Chondrocyte (in vitro differentiated cells): ENCODE results near the gene BDH1. TPM values are rescaled to one million over a fixed set of nuclear protein-coding genes. Genes with fewer than 3 reads are reported as not detected.

Source experiments
- DNase-seq: peaks from one replicate; pipeline ENCODE4 v3.0.0; 2021; ENCODE audit warnings: mixed read lengths, low spot score
- H3K27ac Mint-ChIP-seq: one replicate; pipeline ENCODE4 v1.8.0; 2021; ENCODE audit warnings: mild to moderate bottlenecking, moderate library complexity, mixed read lengths; ENCODE audit not compliant: unreplicated experiment
- H3K27me3 Mint-ChIP-seq: 2 replicates; pipeline ENCODE4 v1.8.0; 2021; ENCODE audit warnings: low read depth, mixed read lengths
- H3K36me3 Mint-ChIP-seq: 2 replicates; pipeline ENCODE4 v1.8.0; 2021; ENCODE audit warnings: low read depth, mixed read lengths
- H3K4me1 Mint-ChIP-seq: 2 replicates; pipeline ENCODE4 v1.8.0; 2021; ENCODE audit warnings: low read depth, mild to moderate bottlenecking, mixed read lengths
- H3K4me3 Mint-ChIP-seq: one replicate; pipeline ENCODE4 v1.8.0; 2021; ENCODE audit warnings: mild to moderate bottlenecking, moderate library complexity, mixed read lengths; ENCODE audit not compliant: unreplicated experiment
- H3K9me3 Mint-ChIP-seq: 2 replicates; pipeline ENCODE4 v1.8.0; 2021; ENCODE audit warnings: low read depth, mixed read lengths
- total RNA-seq: library from RNA; stranded (reverse); gene quantifications from 3 replicates; pipeline ENCODE4 v1.2.1, GENCODE V29; 2021
- TF ChIP-seq, protein P1 (sequence below): fragments of 200-600 bp; sonication (generic); IDR thresholded peaks from 2 replicates; pipeline ENCODE4 v1.5.0; 2021; ENCODE audit warnings: antibody characterized with exemption, mild to moderate bottlenecking, moderate library complexity

BDH1 gene
- total RNA-seq, 1 donor from 2014 or later, result 8.4 TPM

DNA sequence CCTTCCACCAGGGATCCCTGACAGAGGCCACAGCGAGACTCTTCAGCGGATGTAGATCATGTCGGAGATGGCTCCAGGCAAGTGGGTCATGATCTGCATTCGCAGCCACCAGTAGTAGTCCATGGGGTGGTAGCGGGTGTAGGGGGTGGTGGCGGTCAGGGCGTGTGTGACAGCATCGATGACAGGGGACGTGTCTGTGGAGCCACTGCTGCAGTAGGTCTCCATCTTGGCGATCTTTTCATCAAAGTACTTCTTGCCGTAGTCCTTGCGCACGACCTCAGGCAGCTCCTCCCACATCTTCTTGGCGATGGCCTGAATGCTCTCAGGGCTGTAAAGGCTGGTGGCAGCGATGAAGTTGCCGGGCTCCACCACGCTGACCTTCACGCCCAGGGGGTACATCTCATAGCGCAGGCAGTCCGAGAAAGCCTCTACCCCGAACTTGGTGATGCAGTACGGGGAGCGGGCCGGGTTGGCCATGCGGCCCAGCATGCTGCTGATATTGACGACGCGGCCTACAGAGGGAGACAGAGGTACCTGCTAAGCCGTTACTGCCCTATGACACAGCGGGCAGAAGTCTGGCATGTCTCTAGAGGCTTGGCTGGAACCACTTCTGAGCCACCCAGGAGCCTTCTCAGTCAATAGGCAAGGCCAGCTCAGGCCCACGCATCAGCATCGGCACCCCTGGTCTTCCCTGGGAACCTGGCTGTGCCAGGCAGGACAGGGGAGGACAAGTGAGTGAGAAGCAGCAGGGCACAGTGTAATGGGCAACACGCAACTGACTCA is 43.7 kb downstream of the BDH1 start:
- Mint-ChIP-seq H3K36me3 (no peaks in the 10 kb centered on the region), H3K4me3 (no peak overlapping the region), H3K4me1 (peaks cover 40% of the 10 kb centered on the region), H3K27ac (peak overlapping the region; percentile 87), H3K9me3 (no peaks in the 10 kb centered on the region), H3K27me3 (no peaks in the 10 kb centered on the region)
- TF ChIP-seq, protein P1, sequence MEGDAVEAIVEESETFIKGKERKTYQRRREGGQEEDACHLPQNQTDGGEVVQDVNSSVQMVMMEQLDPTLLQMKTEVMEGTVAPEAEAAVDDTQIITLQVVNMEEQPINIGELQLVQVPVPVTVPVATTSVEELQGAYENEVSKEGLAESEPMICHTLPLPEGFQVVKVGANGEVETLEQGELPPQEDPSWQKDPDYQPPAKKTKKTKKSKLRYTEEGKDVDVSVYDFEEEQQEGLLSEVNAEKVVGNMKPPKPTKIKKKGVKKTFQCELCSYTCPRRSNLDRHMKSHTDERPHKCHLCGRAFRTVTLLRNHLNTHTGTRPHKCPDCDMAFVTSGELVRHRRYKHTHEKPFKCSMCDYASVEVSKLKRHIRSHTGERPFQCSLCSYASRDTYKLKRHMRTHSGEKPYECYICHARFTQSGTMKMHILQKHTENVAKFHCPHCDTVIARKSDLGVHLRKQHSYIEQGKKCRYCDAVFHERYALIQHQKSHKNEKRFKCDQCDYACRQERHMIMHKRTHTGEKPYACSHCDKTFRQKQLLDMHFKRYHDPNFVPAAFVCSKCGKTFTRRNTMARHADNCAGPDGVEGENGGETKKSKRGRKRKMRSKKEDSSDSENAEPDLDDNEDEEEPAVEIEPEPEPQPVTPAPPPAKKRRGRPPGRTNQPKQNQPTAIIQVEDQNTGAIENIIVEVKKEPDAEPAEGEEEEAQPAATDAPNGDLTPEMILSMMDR, result no peak
- DNase-seq, result no peak

DNA sequence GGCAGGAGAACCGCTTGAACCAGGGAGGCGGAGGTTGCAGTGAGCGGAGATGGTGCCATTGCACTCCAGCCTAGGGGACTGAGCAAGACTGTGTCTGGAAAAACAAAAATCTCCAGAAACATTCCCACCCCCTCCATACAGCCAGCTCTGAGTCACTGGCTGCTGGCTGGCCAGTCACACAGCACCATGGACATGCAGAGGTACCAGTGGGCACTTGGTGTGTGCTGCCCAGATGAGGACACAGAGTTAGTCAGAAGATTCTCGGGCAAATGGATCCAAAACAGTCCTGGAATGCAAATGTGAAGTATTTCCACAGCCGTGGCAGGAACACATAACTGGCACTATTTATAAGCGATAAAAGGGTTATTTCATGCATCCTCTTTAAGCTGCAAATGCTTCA is 44.6 kb downstream of the BDH1 start:
- no peak for DNase-seq
- Mint-ChIP-seq H3K4me1 (peaks cover 30% of the 10 kb centered on the region), H3K27ac (peak overlapping the region; percentile 87), H3K27me3 (no peaks in the 10 kb centered on the region), H3K36me3 (no peaks in the 10 kb centered on the region), H3K9me3 (no peaks in the 10 kb centered on the region), H3K4me3 (no peak overlapping the region)
- TF ChIP-seq, protein P1, result no peak

DNA sequence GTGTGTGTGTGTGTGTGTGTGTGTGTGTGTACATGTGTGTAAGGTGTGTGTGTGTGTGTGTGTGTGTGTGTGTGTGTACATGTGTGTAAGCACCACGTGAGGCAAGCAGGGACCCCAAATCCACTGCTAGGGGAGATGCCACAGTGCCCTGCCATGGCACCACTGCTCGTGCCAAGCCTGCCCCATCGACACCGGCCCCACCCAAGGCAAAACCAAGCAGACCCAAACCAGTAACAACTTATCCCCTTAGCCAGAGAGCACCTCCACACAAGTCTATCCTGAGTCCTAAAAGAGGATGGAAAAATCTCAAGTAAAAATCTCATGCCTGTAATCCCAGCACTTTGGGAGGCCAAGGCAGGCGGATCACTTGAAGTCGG is 45.1 kb downstream of the BDH1 start:
- Mint-ChIP-seq H3K27me3 (no peaks in the 10 kb centered on the region), H3K9me3 (no peaks in the 10 kb centered on the region), H3K36me3 (no peaks in the 10 kb centered on the region), H3K4me1 (peaks cover 31% of the 10 kb centered on the region), H3K4me3 (no peak overlapping the region), H3K27ac (peak overlapping the region; percentile 87)
- TF ChIP-seq, protein P1, result no peak
- DNase-seq, result no peak

DNA sequence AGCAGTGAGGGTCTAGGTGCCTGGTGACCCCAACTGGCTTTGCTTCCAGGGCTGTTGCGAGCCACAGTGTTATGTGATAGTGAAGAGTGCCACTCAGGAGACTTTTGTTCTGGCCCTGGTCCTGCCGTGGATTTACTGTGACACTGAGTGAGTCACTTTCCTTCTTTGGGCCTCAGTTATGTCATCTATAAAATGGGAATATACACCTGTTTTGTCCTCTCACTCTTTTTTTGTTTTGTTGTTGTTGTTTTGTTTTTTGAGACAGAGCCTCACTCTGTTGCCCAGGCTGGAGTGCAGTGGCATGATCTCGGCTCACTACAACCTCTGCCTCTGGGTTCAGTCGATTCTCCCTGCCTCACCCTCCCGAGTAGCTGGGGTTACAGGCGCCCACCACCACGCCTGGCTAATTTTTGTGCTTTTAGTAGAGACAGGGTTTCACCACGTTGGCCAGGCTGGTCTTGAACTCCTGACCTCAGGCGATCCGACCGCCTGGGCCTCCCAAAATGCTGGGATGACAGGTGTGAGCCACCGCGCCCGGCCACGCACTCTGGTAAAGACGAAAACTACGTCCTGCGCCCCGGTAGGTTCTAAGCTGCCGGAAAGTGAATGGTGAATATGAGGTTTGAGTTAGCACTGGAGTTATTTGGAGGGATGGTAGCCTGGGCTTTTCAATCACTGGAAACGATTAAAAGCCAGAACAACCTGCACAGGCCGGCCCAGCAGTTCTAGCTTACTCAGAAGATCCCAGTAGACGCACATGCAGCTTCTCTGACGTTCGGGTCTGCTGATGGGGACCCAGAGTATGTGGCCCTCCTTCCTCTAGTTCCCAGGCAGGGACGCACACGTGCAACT is 46.6 kb downstream of the BDH1 start:
- H3K36me3 Mint-ChIP-seq, result no peaks in the 10 kb centered on the region
- H3K27ac Mint-ChIP-seq, result peak overlapping the region; percentile 79
- peaks cover 41% of the 10 kb centered on the region for H3K4me1 Mint-ChIP-seq
- H3K27me3 Mint-ChIP-seq, result no peaks in the 10 kb centered on the region
- DNase-seq, result peak; percentile 63
- peak overlapping the region; percentile 70 for H3K4me3 Mint-ChIP-seq
- H3K9me3 Mint-ChIP-seq, result no peaks in the 10 kb centered on the region
- TF ChIP-seq, protein P1, result no peak

DNA sequence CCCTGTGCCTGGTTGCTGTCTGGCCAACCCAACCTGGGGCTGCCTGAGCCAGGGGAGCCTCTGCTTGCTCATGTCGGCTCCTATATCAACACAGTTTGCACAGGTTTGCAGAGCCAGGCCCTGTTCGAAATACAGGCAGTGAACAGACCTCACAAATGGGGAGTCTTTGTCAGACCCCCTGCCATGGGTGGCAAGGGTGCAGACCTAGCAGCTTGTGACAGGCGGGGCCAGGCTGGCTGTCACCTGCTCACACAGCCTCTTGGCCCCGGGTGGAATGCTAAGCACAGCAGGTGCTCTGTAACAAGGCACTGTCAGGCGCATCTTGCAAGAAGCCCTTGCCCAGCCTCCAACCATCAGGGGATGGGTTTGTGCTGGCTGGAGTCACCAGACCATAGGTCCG is 47.3 kb downstream of the BDH1 start:
- TF ChIP-seq, protein P1, result no peak
- no peak for DNase-seq

More for the DNA sequence above, 47.3 kb downstream of the BDH1 start:
- H3K27me3 Mint-ChIP-seq, result no peaks in the 10 kb centered on the region
- H3K36me3 Mint-ChIP-seq, result no peaks in the 10 kb centered on the region
- H3K4me3 Mint-ChIP-seq, result no peak overlapping the region
- H3K9me3 Mint-ChIP-seq, result no peaks in the 10 kb centered on the region
- no peak overlapping the region for H3K27ac Mint-ChIP-seq
- peaks cover 41% of the 10 kb centered on the region for H3K4me1 Mint-ChIP-seq
